Central memory CD8-positive, alpha-beta T cell (primary cell): ENCODE measurements around the gene RPS15.

Experiments
- ATAC-seq: fragments of 150-1000 bp; cut with Tn5 transposase; replicated peaks from 2 replicates; pipeline ENCODE4 v1.10.0; 2022; ENCODE audit warnings: mild to moderate bottlenecking, moderate FRiP score, moderate number of reproducible peaks; ENCODE audit not compliant: poor library complexity, severe bottlenecking; ENCODE audit errors: extremely low read depth
- DNase-seq, 2 donors: peaks; one replicate each; pipeline ENCODE4 v3.0.0; 2021; ENCODE audit warnings: low spot score in 2 of 2
- H3K27ac Mint-ChIP-seq: one replicate; pipeline ENCODE4 v1.8.0; 2022; ENCODE audit warnings: low read depth, mild to moderate bottlenecking, moderate library complexity, mixed read lengths
- H3K27me3 Mint-ChIP-seq: one replicate; pipeline ENCODE4 v1.8.0; 2022; ENCODE audit warnings: mixed read lengths
- H3K36me3 Mint-ChIP-seq: one replicate; pipeline ENCODE4 v1.8.0; 2022; ENCODE audit warnings: mild to moderate bottlenecking, moderate library complexity, mixed read lengths; ENCODE audit not compliant: insufficient read depth
- H3K4me1 Mint-ChIP-seq: one replicate; pipeline ENCODE4 v1.8.0; 2022; ENCODE audit warnings: mixed read lengths
- H3K4me3 Mint-ChIP-seq: one replicate; pipeline ENCODE4 v1.8.0; 2022; ENCODE audit warnings: mild to moderate bottlenecking, moderate library complexity, mixed read lengths
- H3K9me3 Mint-ChIP-seq: one replicate; pipeline ENCODE4 v1.8.0; 2022; ENCODE audit warnings: mixed read lengths

Gene RPS15

GRCh38 chr19:1469255-1470054 lies 31.3 kb downstream of the RPS15 start:
- Mint-ChIP-seq H3K9me3 (no peaks in the 10 kb centered on the region), H3K4me1 (peaks cover 12% of the 10 kb centered on the region), H3K36me3 (peaks cover 2% of the 10 kb centered on the region), H3K27me3 (no peaks in the 10 kb centered on the region), H3K4me3 (peak overlapping the region; percentile 73), H3K27ac (no peak overlapping the region)
- no peak for DNase-seq
- no peak for ATAC-seq

GRCh38 chr19:1470055-1470304 lies 31.8 kb downstream of the RPS15 start:
- no peak overlapping the region for H3K27ac Mint-ChIP-seq
- H3K4me3 Mint-ChIP-seq, result peak overlapping the region; percentile 73
- peaks cover 12% of the 10 kb centered on the region for H3K4me1 Mint-ChIP-seq
- H3K36me3 Mint-ChIP-seq, result peaks cover 4% of the 10 kb centered on the region
- H3K27me3 Mint-ChIP-seq, result no peaks in the 10 kb centered on the region
- DNase-seq (no peak), ATAC-seq (no peak)
- H3K9me3 Mint-ChIP-seq, result no peaks in the 10 kb centered on the region

- H3K9me3 Mint-ChIP-seq, result no peaks in the 10 kb centered on the region
- no peaks in the 10 kb centered on the region for H3K27me3 Mint-ChIP-seq
- no peak overlapping the region for H3K27ac Mint-ChIP-seq
- peaks cover 12% of the 10 kb centered on the region for H3K4me1 Mint-ChIP-seq
- H3K4me3 Mint-ChIP-seq, result peak overlapping the region; percentile 73
- ATAC-seq (no peak), DNase-seq (peak in 1 of 2 donors; percentile 45)
- peaks cover 4% of the 10 kb centered on the region for H3K36me3 Mint-ChIP-seq
Observed at GRCh38 chr19:1470305-1471009, 32.3 kb downstream of the RPS15 start.

- Mint-ChIP-seq H3K27me3 (no peaks in the 10 kb centered on the region), H3K4me1 (peaks cover 12% of the 10 kb centered on the region), H3K27ac (no peak overlapping the region), H3K9me3 (no peaks in the 10 kb centered on the region), H3K36me3 (peaks cover 4% of the 10 kb centered on the region), H3K4me3 (peak overlapping the region; percentile 73)
- ATAC-seq, result peak; percentile 26
- DNase-seq, result no peak
Observed at GRCh38 chr19:1471010-1471514, 32.9 kb downstream of the RPS15 start.

GRCh38 chr19:1471515-1472160 lies 33.4 kb downstream of the RPS15 start:
- no peaks in the 10 kb centered on the region for H3K9me3 Mint-ChIP-seq
- H3K4me3 Mint-ChIP-seq, result peak overlapping the region; percentile 73
- H3K27me3 Mint-ChIP-seq, result no peaks in the 10 kb centered on the region
- H3K27ac Mint-ChIP-seq, result no peak overlapping the region
- ATAC-seq, result no peak
- peaks cover 12% of the 10 kb centered on the region for H3K4me1 Mint-ChIP-seq
- H3K36me3 Mint-ChIP-seq, result peaks cover 4% of the 10 kb centered on the region
- DNase-seq, result no peak

GRCh38 chr19:1472231-1473084 lies 34.3 kb downstream of the RPS15 start:
- ATAC-seq (no peak), DNase-seq (no peak)
- Mint-ChIP-seq H3K27ac (no peak overlapping the region), H3K4me3 (peak overlapping the region; percentile 73), H3K27me3 (no peaks in the 10 kb centered on the region), H3K9me3 (no peaks in the 10 kb centered on the region), H3K36me3 (peaks cover 4% of the 10 kb centered on the region), H3K4me1 (peaks cover 12% of the 10 kb centered on the region)

GRCh38 chr19:1473085-1473851 lies 35.1 kb downstream of the RPS15 start:
- no peak for ATAC-seq
- H3K4me1 Mint-ChIP-seq, result peaks cover 12% of the 10 kb centered on the region
- H3K4me3 Mint-ChIP-seq, result no peak overlapping the region
- no peak overlapping the region for H3K27ac Mint-ChIP-seq
- H3K36me3 Mint-ChIP-seq, result peaks cover 5% of the 10 kb centered on the region
- DNase-seq, result no peak
- no peaks in the 10 kb centered on the region for H3K27me3 Mint-ChIP-seq
- no peaks in the 10 kb centered on the region for H3K9me3 Mint-ChIP-seq

GRCh38 chr19:1474011-1474764 lies 36.0 kb downstream of the RPS15 start:
- ATAC-seq (no peak), DNase-seq (no peak)
- Mint-ChIP-seq H3K4me1 (peaks cover 17% of the 10 kb centered on the region), H3K36me3 (peaks cover 6% of the 10 kb centered on the region), H3K27ac (no peak overlapping the region), H3K4me3 (no peak overlapping the region), H3K9me3 (no peaks in the 10 kb centered on the region), H3K27me3 (no peaks in the 10 kb centered on the region)

GRCh38 chr19:1474765-1475351 lies 36.7 kb downstream of the RPS15 start:
- H3K27ac Mint-ChIP-seq, result no peak overlapping the region
- no peaks in the 10 kb centered on the region for H3K27me3 Mint-ChIP-seq
- H3K4me1 Mint-ChIP-seq, result peaks cover 20% of the 10 kb centered on the region
- DNase-seq (no peak), ATAC-seq (no peak)
- no peak overlapping the region for H3K4me3 Mint-ChIP-seq
- H3K36me3 Mint-ChIP-seq, result peaks cover 7% of the 10 kb centered on the region
- H3K9me3 Mint-ChIP-seq, result no peaks in the 10 kb centered on the region

- H3K4me1 Mint-ChIP-seq, result peaks cover 20% of the 10 kb centered on the region
- H3K27me3 Mint-ChIP-seq, result no peaks in the 10 kb centered on the region
- no peak for DNase-seq
- H3K36me3 Mint-ChIP-seq, result peaks cover 5% of the 10 kb centered on the region
- no peak overlapping the region for H3K4me3 Mint-ChIP-seq
- H3K27ac Mint-ChIP-seq, result no peak overlapping the region
- no peak for ATAC-seq
- no peaks in the 10 kb centered on the region for H3K9me3 Mint-ChIP-seq
Observed at GRCh38 chr19:1475751-1476437, 37.7 kb downstream of the RPS15 start.
